Liver (tissue), 9 donors: ENCODE results near the gene WNK4. TPM values are rescaled to one million over a fixed set of nuclear protein-coding genes. Genes with fewer than 3 reads are reported as not detected.

Source experiments
- DNase-seq: peaks from one replicate; pipeline ENCODE4 v3.0.0-alpha.2; 2017; ENCODE audit warnings: low spot score
- H3K27ac ChIP-seq, 2 donors: one replicate each; pipeline ENCODE4 v1.7.0; 2013; ENCODE audit warnings: inconsistent platforms in 2 of 2, low read length in 2 of 2, control low read depth in 1 of 2, low read depth in 1 of 2, mild to moderate bottlenecking in 1 of 2
- H3K27me3 ChIP-seq, 4 donors: one replicate each; pipeline versions ENCODE4 v1.6.1 to v1.7.0; 2013; ENCODE audit warnings: low read length in 3 of 4, inconsistent platforms in 1 of 4, mild to moderate bottlenecking in 1 of 4, moderate library complexity in 1 of 4; ENCODE audit not compliant: control insufficient read depth in 4 of 4, insufficient read depth in 4 of 4
- H3K36me3 ChIP-seq, 4 donors: one replicate each; pipeline versions ENCODE4 v1.6.1 to v1.7.0; 2013; ENCODE audit warnings: low read length in 3 of 4, mild to moderate bottlenecking in 3 of 4, low read depth in 1 of 4, moderate library complexity in 1 of 4; ENCODE audit not compliant: control insufficient read depth in 4 of 4, insufficient read depth in 3 of 4
- H3K4me1 ChIP-seq, 4 donors: one replicate each; pipeline versions ENCODE4 v1.6.1 to v1.7.0; 2013; ENCODE audit warnings: low read length in 3 of 4, mild to moderate bottlenecking in 3 of 4, moderate library complexity in 1 of 4; ENCODE audit not compliant: control insufficient read depth in 4 of 4, insufficient read depth in 4 of 4
- H3K4me3 ChIP-seq, 3 donors: one replicate each; pipeline versions ENCODE4 v1.6.1 to v1.7.0; 2013; ENCODE audit warnings: low read length in 3 of 3, control low read depth in 1 of 3, low read depth in 1 of 3, mild to moderate bottlenecking in 1 of 3
- H3K9ac ChIP-seq, 2 donors: one replicate each; pipeline ENCODE4 v1.7.0; 2013; ENCODE audit warnings: low read length in 2 of 2, mild to moderate bottlenecking in 2 of 2, moderate library complexity in 2 of 2, control low read depth in 1 of 2, low read depth in 1 of 2
- H3K9me3 ChIP-seq, 4 donors: one replicate each; pipeline versions ENCODE4 v1.6.1 to v1.7.0; 2013; ENCODE audit warnings: low read length in 3 of 4; ENCODE audit not compliant: control insufficient read depth in 4 of 4
- EGR1 ChIP-seq, 2 donors: IDR thresholded peaks; 2 replicates each; pipeline ENCODE4 v1.6.1; 2016 to 2018; ENCODE audit warnings: antibody characterized with exemption in 2 of 2, low read depth in 2 of 2
- FOXA1 ChIP-seq: IDR thresholded peaks from 2 replicates; pipeline ENCODE4 v1.6.1; 2016; ENCODE audit warnings: antibody characterized with exemption
- FOXA2 ChIP-seq: IDR thresholded peaks from 2 replicates; pipeline ENCODE4 v1.6.1; 2016; ENCODE audit warnings: antibody characterized with exemption
- GABPA ChIP-seq, 2 donors: IDR thresholded peaks in 1 of 2; conservative IDR thresholded peaks in 1 of 2; 2 replicates each; pipeline ENCODE4 v1.6.1; 2016; ENCODE audit warnings: antibody characterized with exemption in 2 of 2, mild to moderate bottlenecking in 1 of 2, moderate library complexity in 1 of 2
- HNF4A ChIP-seq, 2 donors: conservative IDR thresholded peaks; 2 replicates each; pipeline ENCODE4 v1.6.1; 2016; ENCODE audit warnings: antibody characterized with exemption in 2 of 2, mild to moderate bottlenecking in 2 of 2
- HNF4G ChIP-seq: IDR thresholded peaks from 2 replicates; pipeline ENCODE4 v1.6.1; 2016; ENCODE audit warnings: antibody characterized with exemption
- JUND ChIP-seq, 2 donors: IDR thresholded peaks; 2 replicates each; pipeline ENCODE4 v1.6.1; 2016; ENCODE audit warnings: antibody characterized with exemption in 2 of 2
- NR2F2 ChIP-seq: IDR thresholded peaks from 2 replicates; pipeline ENCODE4 v1.6.1; 2016; ENCODE audit warnings: antibody characterized with exemption
- RAD21 ChIP-seq, 2 donors: IDR thresholded peaks; 2 replicates each; pipeline ENCODE4 v1.6.1; 2016; ENCODE audit warnings: antibody characterized with exemption in 2 of 2, mild to moderate bottlenecking in 2 of 2
- RXRA ChIP-seq, 2 donors: IDR thresholded peaks; 2 replicates each; pipeline ENCODE4 v1.6.1; 2017 to 2018; ENCODE audit warnings: antibody characterized with exemption in 2 of 2, mild to moderate bottlenecking in 1 of 2
- SP1 ChIP-seq: IDR thresholded peaks from 2 replicates; pipeline ENCODE4 v1.6.1; 2018; ENCODE audit warnings: antibody characterized with exemption, mild to moderate bottlenecking
- TAF1 ChIP-seq: conservative IDR thresholded peaks from 2 replicates; pipeline ENCODE4 v1.6.1; 2016; ENCODE audit warnings: antibody characterized with exemption, mild to moderate bottlenecking
- YY1 ChIP-seq: IDR thresholded peaks from 2 replicates; pipeline ENCODE4 v1.6.1; 2016; ENCODE audit warnings: antibody characterized with exemption, mild to moderate bottlenecking
- WGBS: extraction: QIAGEN DNeasy Blood & Tissue Kit; methylation state at CpG from one replicate; pipeline ENCODE4 v1.1.7; 2013; 5-methylcytosine and 5-hydroxymethylcytosine counted together
- polyA plus RNA-seq, 2 donors: library from polyadenylated mRNA; stranded (reverse) in 1 of 2; unstranded in 1 of 2; fragments of 200-250 nt in 1 of 2; fragments of >200 nt in 1 of 2; fragmentation: Nextera tagmentation in 1 of 2; extraction: Ambion mirVana in 1 of 2; gene quantifications; one replicate each; pipeline versions ENCODE4 v1.2.1 to v1.2.3, GENCODE V29; 2013 to 2015
- total RNA-seq, 2 donors: library from RNA; depleted of rRNA; stranded (reverse); fragments of >200 nt; gene quantifications; one replicate each; pipeline ENCODE4 v1.2.3, GENCODE V29; 2014
- TF ChIP-seq, protein P1 (sequence below): IDR thresholded peaks from 2 replicates; pipeline ENCODE4 v1.6.1; 2016; ENCODE audit warnings: antibody characterized with exemption
- TF ChIP-seq, protein P2 (sequence below): fragments of 150-350 bp; IDR thresholded peaks from 2 replicates; pipeline ENCODE4 v1.5.1; 2017; ENCODE audit warnings: improper control_type of control experiment, low read depth, low read length; ENCODE audit not compliant: missing input control
- TF ChIP-seq, protein P3 (sequence below): IDR thresholded peaks from 2 replicates; pipeline ENCODE4 v1.6.1; 2016; ENCODE audit warnings: antibody characterized with exemption
- TF ChIP-seq, protein P4 (sequence below): IDR thresholded peaks from 2 replicates; pipeline ENCODE4 v1.6.1; 2016; ENCODE audit warnings: antibody characterized with exemption, mild to moderate bottlenecking
- TF ChIP-seq, protein P5 (sequence below): IDR thresholded peaks from 2 replicates; pipeline ENCODE4 v1.6.1; 2016; ENCODE audit warnings: antibody characterized with exemption
- donor health status: healthy.
- donor health status: healthy.
- donor health status: healthy.
- donor health status: healthy.
- donor health status: healthy.

The WNK4 gene
- total and polyA plus RNA-seq, 4 donors = 0.33 to 7.5 (median 0.50) TPM

DNA sequence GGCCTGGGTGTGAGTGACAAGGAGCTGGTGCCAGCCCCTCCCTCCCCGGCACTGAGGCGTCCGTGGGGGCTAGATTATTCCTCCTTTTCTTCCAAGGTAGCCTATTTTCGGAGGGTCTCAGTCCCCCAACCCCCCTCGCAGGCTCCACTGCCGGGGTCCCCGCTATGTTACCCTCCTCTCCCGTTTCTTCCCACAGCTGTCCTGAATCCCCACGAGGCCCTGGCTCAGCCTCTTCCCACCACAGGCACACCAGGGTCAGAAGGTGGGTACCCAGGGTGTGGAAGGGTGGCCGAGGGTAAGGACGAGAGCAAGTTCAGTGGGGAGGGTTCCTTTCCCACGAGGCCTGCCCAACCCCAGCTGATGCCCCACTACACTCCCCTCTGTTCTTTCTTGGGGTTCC lies 18.8 kb upstream of the WNK4 start:
- Histone ChIP-seq H3K27me3 (peaks cover 0 to 2% (median 0%) of the 10 kb centered on the region in 4 donors), H3K4me3 (peak overlapping the region in 1 of 3 donors; percentile 60), H3K27ac (no peak overlapping the region), H3K36me3 (no peaks in the 10 kb centered on the region), H3K9ac (no peak overlapping the region), H3K9me3 (no peaks in the 10 kb centered on the region), H3K4me1 (peaks cover 3 to 20% (median 9%) of the 10 kb centered on the region in 4 donors)
- no peak for TF ChIP-seq EGR1 (IDR thresholded peaks at IDR 0.05; ENCODE audit: low read depth in 2 of 2)
- no peak for TF ChIP-seq NR2F2
- no peak for TF ChIP-seq FOXA1
- no peak for TF ChIP-seq FOXA2
- no peak for TF ChIP-seq RAD21 (IDR thresholded peaks at IDR 0.05)
- no peak for TF ChIP-seq HNF4A (conservative IDR thresholded peaks at IDR 0.05)
- TF ChIP-seq, protein P1, sequence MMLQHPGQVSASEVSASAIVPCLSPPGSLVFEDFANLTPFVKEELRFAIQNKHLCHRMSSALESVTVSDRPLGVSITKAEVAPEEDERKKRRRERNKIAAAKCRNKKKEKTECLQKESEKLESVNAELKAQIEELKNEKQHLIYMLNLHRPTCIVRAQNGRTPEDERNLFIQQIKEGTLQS = no peak
- TF ChIP-seq, protein P2, sequence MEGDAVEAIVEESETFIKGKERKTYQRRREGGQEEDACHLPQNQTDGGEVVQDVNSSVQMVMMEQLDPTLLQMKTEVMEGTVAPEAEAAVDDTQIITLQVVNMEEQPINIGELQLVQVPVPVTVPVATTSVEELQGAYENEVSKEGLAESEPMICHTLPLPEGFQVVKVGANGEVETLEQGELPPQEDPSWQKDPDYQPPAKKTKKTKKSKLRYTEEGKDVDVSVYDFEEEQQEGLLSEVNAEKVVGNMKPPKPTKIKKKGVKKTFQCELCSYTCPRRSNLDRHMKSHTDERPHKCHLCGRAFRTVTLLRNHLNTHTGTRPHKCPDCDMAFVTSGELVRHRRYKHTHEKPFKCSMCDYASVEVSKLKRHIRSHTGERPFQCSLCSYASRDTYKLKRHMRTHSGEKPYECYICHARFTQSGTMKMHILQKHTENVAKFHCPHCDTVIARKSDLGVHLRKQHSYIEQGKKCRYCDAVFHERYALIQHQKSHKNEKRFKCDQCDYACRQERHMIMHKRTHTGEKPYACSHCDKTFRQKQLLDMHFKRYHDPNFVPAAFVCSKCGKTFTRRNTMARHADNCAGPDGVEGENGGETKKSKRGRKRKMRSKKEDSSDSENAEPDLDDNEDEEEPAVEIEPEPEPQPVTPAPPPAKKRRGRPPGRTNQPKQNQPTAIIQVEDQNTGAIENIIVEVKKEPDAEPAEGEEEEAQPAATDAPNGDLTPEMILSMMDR = no peak
- TF ChIP-seq JUND (IDR thresholded peaks at IDR 0.05) = no peak
- no peak for TF ChIP-seq TAF1
- TF ChIP-seq SP1 = no peak
- TF ChIP-seq HNF4G = no peak
- TF ChIP-seq RXRA (IDR thresholded peaks at IDR 0.05) = no peak
- TF ChIP-seq GABPA (IDR thresholded peaks at IDR 0.05 in 1 of 2, conservative IDR thresholded peaks at IDR 0.05 in 1 of 2) = no peak
- TF ChIP-seq, protein P3, sequence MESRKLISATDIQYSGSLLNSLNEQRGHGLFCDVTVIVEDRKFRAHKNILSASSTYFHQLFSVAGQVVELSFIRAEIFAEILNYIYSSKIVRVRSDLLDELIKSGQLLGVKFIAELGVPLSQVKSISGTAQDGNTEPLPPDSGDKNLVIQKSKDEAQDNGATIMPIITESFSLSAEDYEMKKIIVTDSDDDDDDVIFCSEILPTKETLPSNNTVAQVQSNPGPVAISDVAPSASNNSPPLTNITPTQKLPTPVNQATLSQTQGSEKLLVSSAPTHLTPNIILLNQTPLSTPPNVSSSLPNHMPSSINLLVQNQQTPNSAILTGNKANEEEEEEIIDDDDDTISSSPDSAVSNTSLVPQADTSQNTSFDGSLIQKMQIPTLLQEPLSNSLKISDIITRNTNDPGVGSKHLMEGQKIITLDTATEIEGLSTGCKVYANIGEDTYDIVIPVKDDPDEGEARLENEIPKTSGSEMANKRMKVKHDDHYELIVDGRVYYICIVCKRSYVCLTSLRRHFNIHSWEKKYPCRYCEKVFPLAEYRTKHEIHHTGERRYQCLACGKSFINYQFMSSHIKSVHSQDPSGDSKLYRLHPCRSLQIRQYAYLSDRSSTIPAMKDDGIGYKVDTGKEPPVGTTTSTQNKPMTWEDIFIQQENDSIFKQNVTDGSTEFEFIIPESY = no peak
- no peak for DNase-seq
- WGBS = 75% methylated on average over 12 of the region's 12 CpGs

DNA sequence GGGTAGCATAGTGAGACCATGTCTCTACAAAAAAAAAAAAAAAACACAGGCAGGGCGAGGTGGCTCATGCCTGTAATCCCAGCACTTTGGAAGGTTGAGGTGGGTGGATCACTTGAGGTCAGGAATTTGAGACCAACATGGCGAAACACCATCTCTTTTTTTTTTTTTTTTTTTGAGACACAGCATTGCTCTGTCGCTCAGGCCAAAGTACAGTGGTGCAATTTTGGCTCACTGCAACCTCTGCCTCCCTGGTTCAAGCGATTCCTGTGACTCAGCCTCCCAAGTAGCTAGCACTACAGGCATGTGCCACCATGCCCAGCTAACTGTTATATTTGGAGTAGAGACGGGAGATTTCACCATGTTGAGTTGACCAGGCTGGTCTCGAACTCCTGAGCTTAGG lies 14.3 kb upstream of the WNK4 start:
- Histone ChIP-seq H3K4me1 (peaks cover 0 to 6% (median 4%) of the 10 kb centered on the region in 4 donors), H3K27ac (no peak overlapping the region), H3K9me3 (no peaks in the 10 kb centered on the region), H3K4me3 (no peak overlapping the region), H3K36me3 (no peaks in the 10 kb centered on the region), H3K9ac (no peak overlapping the region), H3K27me3 (peaks cover 0 to 2% (median 0%) of the 10 kb centered on the region in 4 donors)
- TF ChIP-seq GABPA (IDR thresholded peaks at IDR 0.05 in 1 of 2, conservative IDR thresholded peaks at IDR 0.05 in 1 of 2) = no peak
- TF ChIP-seq YY1 = no peak
- TF ChIP-seq JUND (IDR thresholded peaks at IDR 0.05) = no peak
- TF ChIP-seq, protein P4, sequence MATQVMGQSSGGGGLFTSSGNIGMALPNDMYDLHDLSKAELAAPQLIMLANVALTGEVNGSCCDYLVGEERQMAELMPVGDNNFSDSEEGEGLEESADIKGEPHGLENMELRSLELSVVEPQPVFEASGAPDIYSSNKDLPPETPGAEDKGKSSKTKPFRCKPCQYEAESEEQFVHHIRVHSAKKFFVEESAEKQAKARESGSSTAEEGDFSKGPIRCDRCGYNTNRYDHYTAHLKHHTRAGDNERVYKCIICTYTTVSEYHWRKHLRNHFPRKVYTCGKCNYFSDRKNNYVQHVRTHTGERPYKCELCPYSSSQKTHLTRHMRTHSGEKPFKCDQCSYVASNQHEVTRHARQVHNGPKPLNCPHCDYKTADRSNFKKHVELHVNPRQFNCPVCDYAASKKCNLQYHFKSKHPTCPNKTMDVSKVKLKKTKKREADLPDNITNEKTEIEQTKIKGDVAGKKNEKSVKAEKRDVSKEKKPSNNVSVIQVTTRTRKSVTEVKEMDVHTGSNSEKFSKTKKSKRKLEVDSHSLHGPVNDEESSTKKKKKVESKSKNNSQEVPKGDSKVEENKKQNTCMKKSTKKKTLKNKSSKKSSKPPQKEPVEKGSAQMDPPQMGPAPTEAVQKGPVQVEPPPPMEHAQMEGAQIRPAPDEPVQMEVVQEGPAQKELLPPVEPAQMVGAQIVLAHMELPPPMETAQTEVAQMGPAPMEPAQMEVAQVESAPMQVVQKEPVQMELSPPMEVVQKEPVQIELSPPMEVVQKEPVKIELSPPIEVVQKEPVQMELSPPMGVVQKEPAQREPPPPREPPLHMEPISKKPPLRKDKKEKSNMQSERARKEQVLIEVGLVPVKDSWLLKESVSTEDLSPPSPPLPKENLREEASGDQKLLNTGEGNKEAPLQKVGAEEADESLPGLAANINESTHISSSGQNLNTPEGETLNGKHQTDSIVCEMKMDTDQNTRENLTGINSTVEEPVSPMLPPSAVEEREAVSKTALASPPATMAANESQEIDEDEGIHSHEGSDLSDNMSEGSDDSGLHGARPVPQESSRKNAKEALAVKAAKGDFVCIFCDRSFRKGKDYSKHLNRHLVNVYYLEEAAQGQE = no peak
- TF ChIP-seq TAF1 = no peak
- TF ChIP-seq EGR1 (IDR thresholded peaks at IDR 0.05; ENCODE audit: low read depth in 2 of 2) = no peak
- TF ChIP-seq HNF4A (conservative IDR thresholded peaks at IDR 0.05) = peak; percentile 43 to 56
- TF ChIP-seq SP1 = peak; percentile 18
- TF ChIP-seq, protein P5, sequence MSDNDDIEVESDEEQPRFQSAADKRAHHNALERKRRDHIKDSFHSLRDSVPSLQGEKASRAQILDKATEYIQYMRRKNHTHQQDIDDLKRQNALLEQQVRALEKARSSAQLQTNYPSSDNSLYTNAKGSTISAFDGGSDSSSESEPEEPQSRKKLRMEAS = no peak
- TF ChIP-seq FOXA2 = no peak
- TF ChIP-seq RXRA (IDR thresholded peaks at IDR 0.05) = peak in 1 of 2 donors; percentile 14
- TF ChIP-seq HNF4G = no peak
- TF ChIP-seq, protein P1 = no peak
- TF ChIP-seq, protein P3 = no peak
- DNase-seq = no peak
- WGBS = 63% methylated on average over 6 of the region's 6 CpGs
